ENCODE results near the gene HSBP1. TPM values are rescaled to one million over a fixed set of nuclear protein-coding genes. Genes with fewer than 3 reads are reported as not detected.

Gene HSBP1
- total and polyA plus RNA-seq, 3 donors from 2014 or later, result 42.9 to 278 (median 43.7) TPM

DNA sequence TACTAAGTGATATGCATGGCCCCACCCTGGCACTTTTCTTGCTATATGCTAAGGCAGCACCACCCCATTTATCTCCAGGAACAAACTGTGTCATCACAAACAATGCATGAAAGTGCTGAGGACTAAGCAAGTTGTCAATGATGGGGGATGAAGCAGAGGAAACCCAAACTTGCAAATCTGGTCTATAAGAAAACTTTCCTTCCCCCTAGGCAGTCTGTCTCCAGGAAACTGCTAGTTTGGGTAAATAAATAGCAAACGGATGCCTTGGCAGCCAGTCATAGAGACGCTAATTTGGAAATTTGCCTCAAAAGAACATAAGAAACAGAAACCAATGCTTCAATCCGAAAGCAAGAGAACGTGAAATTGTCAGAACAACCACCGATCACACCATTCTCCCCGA, 5.6 kb upstream of the HSBP1 start:
- no peak overlapping the region for H3K27ac ChIP-seq
- no peak for TF ChIP-seq POLR2A (IDR thresholded peaks at IDR 0.05)
- TF ChIP-seq CTCF (IDR thresholded peaks at IDR 0.05), result no peak
- 41 to 42% methylated on average over 6 of the region's 6 CpGs for WGBS, 2 donors
- H3K4me1 ChIP-seq, result no peaks in the 10 kb centered on the region
- no peak for DNase-seq
- intact Hi-C loops (cut with DNase I; ENCODE audit: low total_unique reads), result no loop called here
- H3K27me3 ChIP-seq, result no peaks in the 10 kb centered on the region
- no peaks in the 10 kb centered on the region for H3K36me3 ChIP-seq (ENCODE audit: low read depth, missing control alignments)
- H3K9me3 ChIP-seq, result no peaks in the 10 kb centered on the region
- H3K4me3 ChIP-seq, result no peak overlapping the region

DNA sequence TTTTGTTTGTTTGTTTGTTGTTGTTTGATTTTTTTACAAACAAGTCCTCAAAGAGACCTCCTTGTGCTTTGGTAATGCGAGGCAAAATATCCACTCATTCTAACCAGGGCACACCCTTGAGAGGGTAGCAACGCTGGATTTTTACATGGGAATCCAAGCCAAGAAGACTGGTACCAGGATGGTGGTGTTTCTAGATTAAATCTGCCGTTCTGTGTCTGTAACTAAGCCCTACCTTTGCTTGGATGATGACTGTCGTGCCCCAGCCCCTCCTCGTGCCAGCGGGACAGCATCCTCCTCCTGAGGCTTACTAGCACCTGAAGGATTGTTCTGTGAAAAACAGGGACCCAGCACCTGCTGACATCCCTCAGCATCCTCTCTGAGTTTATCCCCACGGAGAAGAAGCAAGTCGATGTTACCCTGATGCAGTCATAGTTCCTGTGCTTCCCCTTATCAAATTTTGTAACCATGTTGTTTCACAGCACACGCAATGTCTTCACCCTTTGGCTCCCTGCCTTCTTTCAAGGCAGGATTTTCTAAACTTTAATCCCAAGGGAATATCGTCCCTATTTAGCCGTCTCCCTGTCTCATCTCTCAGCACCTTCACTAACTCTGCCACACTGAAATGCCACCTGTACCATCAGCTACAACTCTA, 5.1 kb upstream of the HSBP1 start:
- 54% methylated on average over 11 of the region's 11 CpGs for WGBS, 2 donors
- Histone ChIP-seq H3K4me1 (no peaks in the 10 kb centered on the region), H3K27ac (no peak overlapping the region), H3K9me3 (no peaks in the 10 kb centered on the region), H3K27me3 (no peaks in the 10 kb centered on the region), H3K36me3 (ENCODE audit: low read depth, missing control alignments) (no peaks in the 10 kb centered on the region), H3K4me3 (no peak overlapping the region)
- TF ChIP-seq CTCF (IDR thresholded peaks at IDR 0.05) (no peak), POLR2A (IDR thresholded peaks at IDR 0.05) (no peak)
- no peak for DNase-seq
- intact Hi-C loops (cut with DNase I; ENCODE audit: low total_unique reads), result no loop called here

- Histone ChIP-seq H3K4me3 (no peak overlapping the region), H3K36me3 (ENCODE audit: low read depth, missing control alignments) (no peaks in the 10 kb centered on the region), H3K9me3 (no peaks in the 10 kb centered on the region), H3K27me3 (no peaks in the 10 kb centered on the region), H3K4me1 (peaks cover 4% of the 10 kb centered on the region), H3K27ac (no peak overlapping the region)
- WGBS, 2 donors, result 85 to 91% methylated on average over 3 of the region's 3 CpGs
- TF ChIP-seq POLR2A (IDR thresholded peaks at IDR 0.05) (no peak), CTCF (IDR thresholded peaks at IDR 0.05) (no peak)
- intact Hi-C loops (cut with DNase I; ENCODE audit: low total_unique reads), result no loop called here
- DNase-seq, result no peak
Measured at GRCh38 chr16:83803811-83804210, 4.0 kb upstream of the HSBP1 start.

DNA sequence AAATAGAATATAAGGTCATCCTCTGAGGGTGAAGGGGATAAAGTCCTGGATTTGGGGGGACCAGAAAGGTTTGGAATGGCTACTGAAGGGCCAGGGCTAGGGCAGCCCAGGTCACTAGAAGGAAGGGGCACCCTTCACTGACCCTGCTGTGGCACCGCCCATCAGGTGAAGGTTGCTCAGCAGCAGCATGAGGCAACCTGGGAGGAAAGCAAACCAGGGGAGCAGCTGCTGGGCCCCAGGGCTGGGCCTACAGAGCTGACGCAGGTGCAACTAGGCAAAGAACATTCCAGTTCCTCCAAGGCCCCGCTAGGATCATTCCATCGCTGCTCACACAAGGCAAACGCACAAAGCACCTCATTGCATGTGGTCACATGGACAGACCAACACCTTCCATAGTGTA, 3.4 kb upstream of the HSBP1 start:
- TF ChIP-seq CTCF (IDR thresholded peaks at IDR 0.05) (no peak), POLR2A (IDR thresholded peaks at IDR 0.05) (no peak)
- no peak overlapping the region for H3K4me3 ChIP-seq
- H3K27ac ChIP-seq, result no peak overlapping the region
- no peaks in the 10 kb centered on the region for H3K27me3 ChIP-seq
- WGBS, 2 donors, result 98 to 99% methylated on average over 5 of the region's 5 CpGs
- no peaks in the 10 kb centered on the region for H3K36me3 ChIP-seq (ENCODE audit: low read depth, missing control alignments)
- DNase-seq, result no peak
- intact Hi-C loops (cut with DNase I; ENCODE audit: low total_unique reads), result no loop called here
- H3K4me1 ChIP-seq, result peaks cover 9% of the 10 kb centered on the region
- no peaks in the 10 kb centered on the region for H3K9me3 ChIP-seq

- WGBS, 2 donors, result 47 to 48% methylated on average over 5 of the region's 5 CpGs
- Histone ChIP-seq H3K27me3 (no peaks in the 10 kb centered on the region), H3K4me1 (peaks cover 14% of the 10 kb centered on the region), H3K9me3 (no peaks in the 10 kb centered on the region), H3K4me3 (no peak overlapping the region), H3K27ac (no peak overlapping the region), H3K36me3 (ENCODE audit: low read depth, missing control alignments) (no peaks in the 10 kb centered on the region)
- TF ChIP-seq CTCF (IDR thresholded peaks at IDR 0.05) (no peak), POLR2A (IDR thresholded peaks at IDR 0.05) (no peak)
- intact Hi-C loops (cut with DNase I; ENCODE audit: low total_unique reads), result no loop called here
- DNase-seq, result no peak
Measured at GRCh38 chr16:83806036-83806435, 1.7 kb upstream of the HSBP1 start.

All from testis (tissue), 3 donors.